Measurements from ENCODE around the gene COPB1. TPM values are rescaled to one million over a fixed set of nuclear protein-coding genes. Genes with fewer than 3 reads are reported as not detected.

COPB1 gene
- polyA plus RNA-seq, 1 donor from 2014 or later, result 64.5 TPM

DNA sequence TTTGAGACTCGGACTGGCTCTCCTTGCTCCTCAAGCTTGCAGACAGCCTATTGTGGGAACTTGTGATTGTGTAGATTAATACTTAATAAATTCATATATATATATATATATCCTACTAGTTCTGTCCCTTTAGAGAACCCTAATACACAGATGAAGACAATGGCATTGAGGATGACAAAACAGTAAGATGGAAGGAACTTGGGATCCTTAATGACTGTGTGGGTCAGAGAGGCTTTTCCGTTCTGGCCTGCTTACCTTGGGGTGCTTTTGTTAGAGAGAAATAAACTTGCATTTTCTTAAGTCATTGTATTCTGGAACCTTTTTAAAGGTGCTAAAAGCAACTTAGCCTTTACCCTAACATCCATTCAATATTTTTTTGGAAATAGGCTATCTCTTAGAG is 91.0 kb downstream of the COPB1 start:
- Mint-ChIP-seq H3K9me3 (no peaks in the 10 kb centered on the region), H3K27ac (no peak overlapping the region), H3K36me3 (peaks cover 1% of the 10 kb centered on the region), H3K4me1 (peaks cover 0 to 6% (median 1%) of the 10 kb centered on the region in 3 donors), H3K4me3 (no peak overlapping the region), H3K27me3 (peaks cover 2% of the 10 kb centered on the region)

Other genes starting within 250 kb of the COPB1 start
- 80.3 TPM for gene RRAS2, start 140.6 kb downstream of the COPB1 start, polyA plus RNA-seq
- gene PSMA1, start 20.6 kb upstream of the COPB1 start, polyA plus RNA-seq, result 138 TPM
- gene PDE3B, start 144.0 kb upstream of the COPB1 start, polyA plus RNA-seq, result 5.5 TPM